GM21576 (cell line): ENCODE results near the gene MRFAP1L1.

Experiments used
- ATAC-seq: cut with Tn5 transposase; IDR thresholded peaks from one replicate; pipeline ENCODE4 v1.9.1; 2021; ENCODE audit warnings: mild to moderate bottlenecking, moderate library complexity; ENCODE audit not compliant: unreplicated experiment

Gene MRFAP1L1

DNA sequence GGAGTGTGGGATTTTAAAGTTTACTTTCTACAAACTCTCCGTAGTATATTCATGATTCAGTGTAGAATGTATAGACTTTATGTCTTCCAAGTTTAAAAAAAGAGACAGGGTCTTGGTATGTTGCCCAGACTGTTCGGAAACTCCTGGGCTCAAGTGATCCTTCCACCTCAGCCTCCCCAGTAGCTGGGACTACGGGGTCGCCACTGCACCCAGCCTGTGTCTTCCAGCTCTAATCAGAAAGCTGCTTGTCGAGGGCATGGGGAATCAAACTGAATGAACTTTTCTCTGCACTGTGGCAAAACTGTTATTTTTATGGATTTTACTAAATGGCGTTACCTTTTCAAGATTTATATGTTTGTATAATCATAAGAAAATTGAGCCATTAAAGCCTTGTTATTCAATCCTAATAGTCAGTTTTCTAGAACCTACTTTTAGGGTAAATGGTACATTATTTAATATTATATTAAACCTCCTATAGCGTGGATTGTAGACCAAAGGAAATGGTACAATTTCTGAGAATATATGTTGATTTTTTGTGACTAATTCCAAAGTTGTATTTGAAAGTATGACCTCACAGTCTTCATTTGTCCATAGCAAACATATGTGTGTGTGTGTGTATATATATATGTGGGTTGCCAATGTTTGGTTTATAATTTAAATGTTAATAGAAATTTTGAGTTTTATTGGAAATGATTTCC is 7.4 kb upstream of the MRFAP1L1 start:
- ATAC-seq, result no peak

GRCh38 chr4:6716018-6716911 is 6.6 kb upstream of the MRFAP1L1 start, which contains the start of gene BLOC1S4:
BLOC1S4 (plus strand) TSS chr4:6716174; CDS start chr4:6716210, 36 bp downstream.
- peak; percentile 83 for ATAC-seq

- ATAC-seq, result no peak
Measured at GRCh38 chr4:6715704-6716017, 6.0 kb upstream of the MRFAP1L1 start.

DNA sequence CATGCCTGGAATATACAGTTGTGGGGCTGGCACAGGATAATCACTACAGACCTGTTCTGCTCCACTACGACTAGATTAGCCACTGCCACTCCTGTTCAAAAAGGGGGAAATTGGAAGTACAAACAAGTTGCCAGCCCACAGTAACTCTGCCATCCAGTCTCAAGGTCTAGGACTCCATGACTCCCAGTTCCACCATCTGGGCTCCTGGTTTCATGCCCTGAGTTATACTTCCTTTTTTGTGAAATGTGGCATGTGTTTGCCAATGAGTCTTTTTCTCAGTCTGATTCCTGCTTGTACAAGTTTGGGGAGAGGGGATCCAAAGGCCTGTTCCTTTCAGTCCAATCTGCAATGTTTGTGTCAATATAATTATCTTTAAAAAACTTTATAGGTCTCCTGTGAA is 5.3 kb upstream of the MRFAP1L1 start:
- ATAC-seq, result no peak

GRCh38 chr4:6710996-6711395 is 1.3 kb upstream of the MRFAP1L1 start:
- no peak for ATAC-seq

DNA sequence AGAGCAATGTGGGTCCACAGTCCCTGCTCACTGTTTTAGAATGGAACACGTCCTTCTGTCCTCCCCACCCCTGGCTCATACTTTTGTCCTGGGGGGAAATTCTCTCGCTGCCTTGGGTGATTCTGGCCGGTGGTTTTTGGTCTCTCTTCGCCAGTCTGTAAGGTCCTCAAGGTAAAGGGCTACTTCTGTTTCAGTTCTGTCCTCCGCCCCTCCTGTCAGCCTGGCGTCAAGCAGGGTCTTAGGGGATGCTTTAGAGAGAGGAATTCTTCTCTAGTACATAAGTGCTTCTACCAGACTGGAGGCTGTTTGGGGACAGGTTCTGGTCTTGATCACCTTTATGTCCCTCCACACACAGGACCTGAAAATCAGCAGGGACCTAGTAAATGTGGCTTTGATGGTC is 617 bp upstream of the MRFAP1L1 start:
- no peak for ATAC-seq

DNA sequence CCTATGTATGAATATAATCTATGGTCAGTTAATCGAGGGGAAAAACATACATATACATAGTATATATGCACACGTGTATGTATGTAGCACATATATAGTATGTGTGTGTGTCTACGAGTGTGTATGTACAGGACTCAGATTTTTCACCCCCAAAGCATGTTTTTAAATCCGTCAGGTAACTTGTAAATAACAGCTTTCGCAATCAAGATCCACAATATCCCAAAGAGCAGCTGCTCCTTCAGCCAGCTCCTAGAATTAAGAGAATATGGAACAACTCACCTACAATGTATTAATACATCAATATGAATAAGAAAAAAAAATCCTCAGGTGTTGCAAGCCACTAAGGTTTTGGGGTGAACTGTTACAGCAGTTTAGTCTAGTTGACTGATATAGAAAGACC is 3.5 kb downstream of the MRFAP1L1 start:
- no peak for ATAC-seq

DNA sequence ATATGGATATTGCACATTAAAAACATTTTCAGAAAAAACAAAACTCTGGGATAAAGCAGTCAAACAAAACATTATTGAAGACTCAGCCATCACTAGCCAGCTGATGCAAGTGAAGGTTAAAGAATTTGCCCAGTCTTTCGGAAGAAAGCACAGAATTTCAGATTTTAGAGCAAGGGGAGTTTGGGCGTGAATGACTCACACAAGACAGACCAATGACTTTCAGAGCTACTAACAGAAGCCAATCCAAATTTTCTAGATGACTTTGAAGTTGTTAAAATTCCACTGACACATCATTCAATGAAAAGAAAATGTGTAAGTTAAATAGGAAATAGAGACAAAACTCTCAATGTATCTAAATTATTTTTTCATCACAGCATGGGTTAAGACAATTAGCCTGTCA is 4.0 kb downstream of the MRFAP1L1 start:
- ATAC-seq, result no peak

GRCh38 chr4:6703786-6704185 is 5.9 kb downstream of the MRFAP1L1 start:
- no peak for ATAC-seq

DNA sequence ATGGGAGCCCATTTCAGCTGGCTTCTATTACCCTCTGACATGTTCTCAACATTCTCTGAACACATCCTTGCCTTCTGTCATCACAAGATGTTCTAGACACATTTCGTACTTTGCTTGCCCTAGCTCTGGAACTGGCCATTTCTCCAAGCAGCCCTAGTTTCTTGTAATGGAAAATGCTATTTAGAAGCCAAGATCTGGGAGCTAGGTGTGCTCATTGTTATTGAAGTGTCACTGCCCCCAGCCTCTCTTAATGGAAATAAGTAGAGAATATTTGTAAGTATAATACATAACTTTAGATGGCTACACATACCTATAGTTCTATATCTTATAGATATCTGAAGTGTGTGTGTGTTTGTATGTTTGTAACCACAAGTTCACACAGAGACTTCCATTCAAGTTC is 6.9 kb downstream of the MRFAP1L1 start:
- ATAC-seq, result no peak

DNA sequence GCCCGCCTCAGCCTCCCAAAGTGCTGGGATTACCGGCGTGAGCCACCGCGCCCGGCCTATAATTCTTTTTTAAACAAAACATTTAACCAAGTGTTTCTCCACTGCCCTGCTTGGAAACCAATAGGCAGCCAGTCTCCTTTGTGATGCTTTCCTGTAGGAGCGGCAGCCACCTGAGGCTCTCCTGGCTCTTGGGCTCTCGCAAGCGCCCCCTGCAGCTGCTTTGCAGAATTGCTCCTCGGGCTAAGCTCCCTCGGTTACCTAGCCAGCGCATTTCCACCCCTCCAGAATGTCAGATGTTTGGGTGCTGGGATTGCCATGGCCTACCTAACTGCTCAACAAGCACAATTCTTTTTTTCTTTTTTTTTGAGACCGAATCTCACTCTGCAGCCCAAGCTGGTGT is 8.3 kb downstream of the MRFAP1L1 start:
- ATAC-seq, result no peak

GRCh38 chr4:6699903-6700302 is 9.8 kb downstream of the MRFAP1L1 start:
- no peak for ATAC-seq

DNA sequence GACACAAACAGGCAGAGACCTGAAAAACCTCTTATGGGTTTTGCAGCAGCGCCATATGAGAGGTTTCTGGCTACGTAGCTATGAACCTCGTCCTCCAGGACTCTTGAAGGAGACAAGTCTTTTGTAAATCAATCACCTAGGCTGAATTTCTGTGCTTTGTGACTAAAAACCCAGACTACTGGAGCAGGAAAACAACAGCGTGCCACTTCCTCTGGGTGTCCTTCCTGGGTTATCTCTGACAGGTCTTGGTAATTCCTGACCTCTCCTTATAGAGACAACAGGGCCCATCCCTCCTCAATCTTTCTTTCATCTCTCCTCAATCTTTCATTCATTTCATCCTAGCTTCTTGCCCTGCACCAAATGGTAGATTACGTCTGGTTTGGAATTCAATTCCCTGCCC is 10.3 kb downstream of the MRFAP1L1 start:
- no peak for ATAC-seq

GRCh38 chr4:6697131-6697530 is 12.5 kb downstream of the MRFAP1L1 start:
- ATAC-seq, result no peak

- ATAC-seq, result no peak
Measured at GRCh38 chr4:6696611-6697010, 13.1 kb downstream of the MRFAP1L1 start.

GRCh38 chr4:6695660-6696610 is 13.7 kb downstream of the MRFAP1L1 start:
- no peak for ATAC-seq

DNA sequence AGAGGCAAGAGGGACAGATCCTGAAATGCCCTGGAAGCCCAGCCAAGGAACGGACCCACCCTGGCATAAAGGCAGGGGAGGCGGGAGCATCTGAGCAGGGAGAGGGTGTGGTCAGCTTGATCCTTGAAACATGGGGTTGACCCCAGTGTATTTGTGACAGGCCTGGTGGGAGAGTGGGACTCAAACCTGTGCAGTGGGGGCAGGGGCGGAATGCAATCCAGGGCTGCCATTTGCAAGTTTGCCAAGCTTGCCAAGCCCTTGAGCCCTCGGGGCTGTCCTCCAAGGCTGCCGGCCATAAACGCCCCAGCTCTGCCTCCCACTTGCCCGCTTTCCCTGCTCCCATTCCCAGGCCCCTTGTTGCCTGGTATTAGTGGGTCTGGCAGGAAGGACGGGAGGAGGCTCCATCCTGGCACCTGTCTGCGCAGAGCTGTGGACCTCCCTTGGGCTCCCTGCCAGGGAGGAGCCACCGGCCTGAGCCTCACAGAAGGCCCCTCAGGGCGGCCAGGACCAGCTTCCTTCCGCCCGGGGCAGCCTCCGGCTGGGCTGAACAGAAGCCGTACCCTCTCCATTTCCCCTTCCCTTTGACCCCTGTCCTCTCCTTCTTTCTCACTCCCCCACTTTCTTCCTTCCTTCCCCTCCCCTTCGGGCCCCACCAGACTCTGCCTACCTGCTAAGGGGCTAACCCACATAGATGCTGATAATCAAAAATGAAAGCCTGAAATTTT is 15.3 kb downstream of the MRFAP1L1 start:
- ATAC-seq, result no peak

DNA sequence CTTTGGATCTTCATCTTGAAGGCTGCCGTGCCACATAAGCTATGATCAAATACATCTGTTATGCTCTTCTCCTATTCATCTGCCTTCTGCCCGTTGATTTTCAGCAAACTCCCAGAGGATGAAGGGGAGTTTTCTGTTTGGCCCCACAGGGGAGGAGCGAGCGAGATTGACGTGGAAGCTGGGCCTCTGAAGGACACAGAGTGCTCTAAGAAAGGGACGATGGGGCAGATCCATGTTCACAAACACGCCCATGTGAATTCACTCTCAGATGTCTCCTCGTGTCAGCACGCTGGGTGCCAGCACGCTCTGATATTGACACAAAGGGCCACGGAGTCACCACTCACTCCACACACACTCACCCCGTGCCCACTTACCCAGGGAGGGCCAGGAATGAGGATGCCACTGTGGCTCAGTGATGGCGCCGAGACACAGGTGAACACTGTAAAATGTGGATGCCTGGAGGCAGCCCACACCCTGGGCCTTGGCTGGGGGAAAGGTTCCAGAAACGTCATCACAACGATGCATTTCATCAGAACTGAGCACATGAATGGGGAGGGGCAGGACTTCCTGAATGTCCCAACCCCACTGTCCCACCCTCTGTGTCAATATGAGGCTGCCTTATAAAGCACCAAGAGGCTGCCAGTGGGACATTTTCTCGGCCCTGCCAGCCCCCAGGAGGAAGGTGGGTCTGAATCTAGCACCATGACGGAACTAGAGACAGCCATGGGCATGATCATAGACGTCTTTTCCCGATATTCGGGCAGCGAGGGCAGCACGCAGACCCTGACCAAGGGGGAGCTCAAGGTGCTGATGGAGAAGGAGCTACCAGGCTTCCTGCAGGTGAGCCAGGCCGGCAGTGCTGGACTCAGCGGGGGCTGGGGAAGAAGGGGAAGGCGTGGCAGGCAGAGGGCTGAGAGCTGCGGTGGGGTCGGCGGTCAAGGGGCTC is 16.2 kb downstream of the MRFAP1L1 start, which contains the start of gene S100P:
TSS of gene S100P (plus strand) at position 648 of the 946 bp plus-strand sequence. CDS start at position 703, 55 bp downstream.
- no peak for ATAC-seq

DNA sequence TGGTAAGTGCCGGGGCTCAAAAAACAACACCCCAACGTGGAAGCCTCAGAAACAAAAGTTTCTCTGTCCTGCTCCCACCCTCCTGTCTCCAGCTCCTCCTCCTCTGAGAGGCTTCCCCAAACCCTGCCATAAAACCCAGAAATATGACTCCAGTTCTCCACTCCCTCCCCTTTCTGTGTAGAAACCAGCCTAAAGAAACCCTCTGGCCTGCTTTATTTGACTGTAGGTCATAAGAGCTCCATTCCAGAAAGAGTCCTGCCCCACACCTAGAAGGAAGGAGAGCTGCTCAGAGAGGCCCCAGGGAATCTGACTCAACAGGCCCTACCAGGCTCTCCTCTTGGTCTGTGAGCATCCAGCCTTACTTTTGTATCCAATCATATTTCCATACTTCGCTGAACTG is 16.9 kb downstream of the MRFAP1L1 start:
- ATAC-seq, result no peak
